CD4-positive, alpha-beta T cell treated with Interleukin-6 for 4 hours (primary cell): Measurements from ENCODE around the gene WDR83.
"Not testable (repeated sequence)": the region's sequence is repeated elsewhere in the genome, so short reads cannot be mapped to it uniquely, and the experiment has no call there.

Source experiments
- DNase-seq: peaks from one replicate; pipeline ENCODE4 v3.0.0-alpha.2; 2020; ENCODE audit warnings: mixed read lengths

The WDR83 gene

DNA sequence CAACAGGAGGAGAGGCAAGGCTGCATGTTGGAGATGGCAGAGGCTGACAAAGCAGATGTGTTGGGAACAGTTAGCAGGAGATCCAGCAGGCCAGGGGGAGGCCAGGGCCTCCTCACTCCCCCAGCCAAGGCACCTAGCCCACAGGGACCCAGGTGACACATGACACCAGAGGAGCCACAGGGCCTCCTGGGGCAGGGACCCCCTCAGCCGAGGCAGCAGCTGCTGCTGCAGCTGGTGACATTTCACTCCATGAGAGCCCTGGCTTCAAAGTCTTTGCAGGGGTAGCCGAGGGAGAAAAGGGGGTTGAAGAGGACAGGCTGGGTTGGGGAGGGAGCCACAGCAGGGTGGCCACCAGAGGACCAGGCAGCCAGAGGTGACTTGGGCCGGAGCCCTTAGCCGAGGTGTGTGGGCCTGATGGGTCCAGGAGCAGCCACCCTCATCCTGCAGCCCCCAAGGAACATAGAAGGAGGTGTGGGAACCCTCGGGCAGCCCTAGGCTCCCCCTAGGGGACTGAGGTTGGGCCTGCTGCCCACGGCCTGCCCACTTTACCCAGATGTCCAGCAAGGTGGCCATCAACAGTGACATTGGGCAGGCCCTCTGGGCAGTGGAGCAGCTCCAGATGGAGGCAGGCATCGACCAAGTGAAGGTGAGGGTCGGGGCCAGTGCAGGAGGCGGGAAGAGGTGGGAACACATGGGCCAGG is 21.0 kb downstream of the WDR83 start, which contains the start of gene GNG14:
Gene GNG14 (plus strand): TSS at position 503 of the 701 bp plus-strand sequence. CDS start 51 bp downstream, at position 554.
- no peak for DNase-seq

DNA sequence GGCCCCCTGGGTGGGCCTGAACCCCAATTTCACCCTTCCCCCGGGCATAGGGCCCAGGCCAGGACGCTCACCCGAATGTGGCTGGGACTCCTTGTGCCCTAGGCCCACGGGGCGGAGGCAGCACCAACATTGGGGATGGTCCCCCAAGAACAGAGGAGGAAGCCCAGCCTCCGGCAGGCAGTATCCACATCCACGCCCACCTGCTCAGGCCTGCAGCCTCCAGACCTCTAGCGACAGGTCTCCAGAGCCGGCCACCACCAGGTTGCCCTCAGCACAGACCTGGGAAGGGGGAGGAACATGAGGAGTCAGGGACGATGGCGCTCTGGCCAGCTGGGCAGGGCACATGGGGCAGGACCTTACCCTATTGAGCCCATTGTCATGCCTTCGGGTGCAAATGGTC is 22.4 kb downstream of the WDR83 start:
- DNase-seq = no peak

DNA sequence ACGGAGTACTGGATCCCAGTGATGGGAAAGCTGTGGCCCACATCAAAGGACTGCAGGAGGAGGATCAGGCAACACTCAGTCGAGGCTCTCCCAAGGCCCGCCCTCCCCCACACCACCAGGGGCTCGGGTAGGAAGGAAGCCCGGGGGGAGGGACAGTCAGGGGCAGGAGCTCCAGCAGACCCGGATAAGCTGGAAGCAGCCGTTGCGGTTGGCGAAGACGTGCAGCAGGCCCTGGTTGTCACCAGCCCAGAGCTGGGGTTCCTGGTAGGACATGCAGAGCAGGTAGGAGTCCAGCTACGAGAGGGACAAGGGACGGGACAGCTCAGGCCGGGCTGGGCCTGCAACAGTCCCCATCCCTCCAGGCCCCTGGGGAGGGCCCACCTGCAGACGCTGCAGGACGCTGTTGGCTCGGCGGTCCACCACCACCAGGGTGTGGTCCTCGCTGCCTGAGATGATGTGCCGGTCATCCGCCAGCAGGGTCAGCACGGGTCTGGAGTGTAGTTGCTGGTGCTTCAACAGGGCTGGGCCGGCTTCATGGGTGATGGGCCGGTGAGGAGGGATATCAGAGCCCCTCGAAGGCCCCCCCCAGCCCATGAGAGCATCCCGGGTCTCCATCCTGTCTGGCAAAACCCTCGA is 23.1 kb downstream of the WDR83 start:
- no peak for DNase-seq

DNA sequence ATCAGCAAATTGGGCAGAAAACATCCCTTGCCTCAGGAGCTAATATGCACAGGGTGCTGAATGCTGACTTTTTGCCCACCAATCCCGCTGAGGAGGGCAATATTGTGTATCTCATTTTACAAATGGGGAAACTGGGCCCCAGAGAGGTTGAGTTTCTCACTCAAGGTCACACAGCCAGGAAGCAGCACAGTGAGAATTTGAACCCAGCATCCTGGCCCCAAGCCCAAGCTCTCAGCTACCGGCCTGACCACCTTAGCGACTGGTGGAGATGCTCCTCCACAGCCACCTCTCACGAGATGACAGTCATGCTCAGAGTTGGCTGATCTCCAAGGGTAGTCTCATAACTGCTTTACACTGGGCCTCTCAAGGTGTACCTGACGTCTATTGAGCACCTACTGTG is 26.4 kb downstream of the WDR83 start:
- no peak for DNase-seq

DNA sequence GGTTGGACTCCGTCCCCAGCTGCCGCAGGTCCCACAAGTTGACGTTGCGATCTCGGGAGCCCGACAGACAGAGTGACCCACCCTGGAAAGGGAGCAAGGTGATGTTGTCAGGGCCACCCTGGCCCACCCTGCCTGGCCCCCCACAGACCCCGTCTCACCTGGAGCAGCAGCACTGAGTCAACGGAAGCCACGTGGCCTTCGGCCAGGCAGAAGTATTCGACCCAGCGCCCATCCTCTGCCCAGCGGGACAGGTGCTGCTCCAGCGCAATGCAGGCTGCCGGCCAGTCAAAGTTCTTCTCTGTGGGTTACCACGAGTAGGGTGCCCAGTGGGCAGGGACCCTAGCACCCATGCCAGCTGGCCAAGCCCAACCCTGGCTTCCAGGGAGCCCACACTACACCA is 28.0 kb downstream of the WDR83 start:
- DNase-seq = no peak

DNA sequence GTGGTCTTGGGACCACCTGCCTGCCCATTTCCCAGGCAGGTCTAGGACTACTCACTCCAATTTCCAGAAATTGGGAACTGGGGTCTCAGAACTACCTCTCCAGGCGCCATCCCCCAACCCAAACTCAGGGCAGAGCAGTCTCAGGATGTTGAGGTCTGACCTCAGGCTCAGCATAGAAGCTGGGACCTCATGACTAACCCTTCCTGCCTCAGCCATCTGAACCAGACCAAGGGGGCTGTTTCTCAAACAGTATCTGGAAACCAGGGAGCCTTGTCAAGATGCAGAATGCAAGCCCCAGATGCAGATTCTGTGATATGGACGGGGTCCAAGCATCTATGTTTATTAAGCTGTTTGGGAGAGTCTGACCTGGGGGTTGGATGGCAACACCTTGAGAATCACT is 28.5 kb downstream of the WDR83 start:
- no peak for DNase-seq

DNA sequence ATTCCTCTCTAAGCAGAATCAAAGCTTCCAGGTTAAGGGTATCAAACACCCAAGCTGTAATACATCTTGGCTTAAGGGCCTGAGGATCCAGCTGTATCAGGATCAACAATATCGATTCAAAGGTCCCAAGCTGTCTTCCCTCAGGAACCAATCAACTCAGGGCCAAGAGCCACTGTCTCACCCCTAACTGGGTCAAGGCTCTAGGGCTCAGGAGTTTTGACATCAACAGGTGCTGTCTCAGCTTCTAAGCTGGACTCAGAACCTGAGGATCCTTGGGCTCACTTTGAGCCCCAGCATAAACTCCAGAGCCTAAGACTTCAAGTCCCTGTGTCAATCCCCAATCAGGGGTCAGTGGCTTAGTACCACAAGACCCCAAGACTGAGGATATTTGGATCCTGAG is 28.9 kb downstream of the WDR83 start:
- no peak for DNase-seq

DNA sequence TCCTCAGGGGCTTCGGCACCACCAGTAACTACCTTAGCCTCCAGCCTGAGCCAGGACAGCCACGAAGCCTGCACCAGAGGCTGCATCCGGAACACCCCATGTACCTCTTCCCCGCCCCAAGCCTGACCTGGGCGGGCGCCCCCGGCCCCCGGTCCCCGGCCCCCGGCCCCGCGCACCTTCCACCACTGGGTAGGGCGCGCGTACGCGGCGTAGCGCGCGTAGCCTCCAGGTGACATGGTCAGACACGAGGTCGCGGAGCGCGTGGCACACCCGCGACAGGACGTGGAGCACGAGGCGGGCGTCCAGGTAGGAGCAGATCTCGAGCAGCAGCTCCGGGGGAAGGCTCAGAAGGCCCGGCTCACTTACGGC is 29.4 kb downstream of the WDR83 start:
- DNase-seq = peak; percentile 14

DNA sequence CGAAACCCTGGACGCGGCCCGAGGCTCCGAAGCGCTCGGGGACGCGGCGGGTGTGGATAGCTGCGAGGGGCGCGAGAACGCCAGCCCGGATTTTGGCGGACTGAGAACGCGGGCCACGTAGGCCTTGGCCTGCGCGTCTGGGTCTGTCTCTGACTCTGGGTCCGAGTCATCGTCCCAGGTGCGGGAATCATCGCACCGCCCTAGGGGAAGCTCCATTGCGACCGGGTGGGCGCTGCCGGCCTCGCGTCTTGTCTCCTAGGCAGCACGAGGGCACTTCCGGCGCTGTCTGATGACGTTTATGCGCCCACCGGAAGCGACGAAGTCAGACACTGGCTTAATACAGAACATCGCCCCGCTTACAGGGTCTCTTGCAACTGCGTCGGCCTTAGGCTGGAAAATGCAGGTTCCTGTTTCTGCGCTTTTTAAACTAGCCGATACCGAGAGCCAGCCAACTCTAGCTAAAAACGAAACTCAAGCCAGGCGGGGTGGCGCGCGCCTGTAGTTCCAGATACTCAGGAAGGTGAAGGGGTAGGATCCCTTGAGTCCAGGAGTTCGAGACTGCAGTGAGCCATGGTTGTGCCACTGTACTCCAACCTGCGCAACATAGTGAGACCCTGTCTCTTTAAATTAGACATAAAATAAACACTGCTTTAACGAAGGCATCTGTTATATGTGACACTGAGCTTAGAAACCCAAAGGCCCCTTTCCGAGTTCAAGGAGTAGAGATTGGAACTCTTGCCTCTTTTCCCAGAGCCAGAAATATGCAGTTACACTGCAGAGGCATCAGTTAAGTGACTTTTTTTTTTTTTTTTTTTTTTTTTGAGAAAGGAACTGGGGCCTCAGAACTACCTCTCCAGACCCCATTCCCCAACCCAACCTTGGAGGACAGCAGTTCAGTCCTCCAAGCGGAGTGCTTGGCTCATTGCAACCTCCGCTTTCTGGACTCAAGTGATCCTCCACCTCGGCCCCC is 30.0 kb downstream of the WDR83 start, which contains the start of gene FBXW9:
Gene FBXW9 (minus strand): TSS at position 266 of the 970 bp plus-strand sequence. CDS start 50 bp downstream, at position 216.
- DNase-seq = peak; percentile 95

DNA sequence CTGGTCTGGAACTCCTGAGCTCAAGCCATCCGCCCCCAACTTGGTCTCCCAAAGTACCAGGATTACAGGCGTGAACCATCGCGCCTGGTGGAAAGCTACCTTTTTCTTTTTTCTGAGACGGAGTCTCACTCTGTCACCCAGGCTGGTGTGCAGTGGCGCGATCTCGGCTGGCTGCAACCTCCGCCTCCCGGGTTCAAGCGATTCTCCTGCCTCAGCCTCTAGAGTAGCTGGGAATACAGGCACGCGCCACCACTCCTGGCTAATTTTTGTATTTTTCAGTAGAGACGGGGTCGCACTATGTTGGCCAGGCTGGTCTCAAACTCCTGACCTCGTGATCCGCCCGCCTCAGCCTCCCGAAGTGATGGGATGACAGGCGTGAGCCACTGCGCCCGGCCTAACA is 30.8 kb downstream of the WDR83 start:
- not testable (repeated sequence) for DNase-seq

DNA sequence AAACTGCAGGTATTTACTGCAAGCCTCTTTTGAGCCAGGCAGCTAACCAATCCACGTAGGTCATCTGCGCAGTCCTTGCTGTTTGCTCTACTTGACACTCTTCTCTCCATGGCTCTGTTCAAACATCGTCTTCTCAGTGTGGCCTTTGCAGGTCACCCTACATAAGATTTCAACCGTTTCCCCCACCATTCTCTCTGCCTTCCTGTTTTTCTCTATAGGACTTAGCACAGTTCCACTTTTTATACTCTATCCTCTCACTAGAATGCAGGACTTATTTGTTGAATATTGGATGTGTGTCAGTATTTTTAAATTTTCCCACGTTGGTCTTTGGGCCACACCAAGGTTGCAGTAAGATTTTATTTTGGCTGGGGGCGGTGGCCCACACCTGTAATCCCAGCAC is 31.5 kb downstream of the WDR83 start:
- no peak for DNase-seq

DNA sequence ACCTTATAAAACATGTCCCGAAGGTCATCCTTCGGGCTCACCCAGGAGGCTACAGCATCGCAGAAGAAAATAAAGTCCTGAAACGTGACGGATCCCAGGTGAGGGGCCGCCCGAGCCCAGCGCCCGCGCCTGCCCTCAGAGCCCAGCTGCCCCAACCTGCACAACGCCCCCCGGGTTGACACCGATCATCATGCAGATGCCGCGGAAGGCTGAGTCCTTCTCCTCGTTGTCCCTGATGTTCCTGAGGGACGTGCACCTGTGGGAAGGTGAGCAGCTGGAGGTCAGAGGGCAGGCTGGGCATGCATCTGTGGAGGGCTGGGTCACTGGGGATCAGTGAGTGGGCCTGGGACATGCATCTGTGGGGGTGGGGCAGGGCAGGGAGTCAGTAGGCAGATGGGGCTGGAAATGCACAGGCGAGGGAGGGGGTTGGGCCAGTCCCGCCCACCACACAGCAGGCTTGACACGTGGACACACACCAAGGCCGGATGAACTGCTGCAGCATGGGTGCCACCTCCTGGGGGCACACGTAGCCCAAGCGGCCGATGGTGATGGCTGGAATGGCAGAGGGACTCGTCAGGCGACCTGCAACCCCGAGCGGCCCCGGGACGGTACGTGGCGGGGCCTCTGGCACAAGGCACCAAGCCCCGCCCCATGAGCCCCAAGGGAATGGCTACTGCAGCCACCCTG is 35.1 kb downstream of the WDR83 start:
- DNase-seq = no peak

DNA sequence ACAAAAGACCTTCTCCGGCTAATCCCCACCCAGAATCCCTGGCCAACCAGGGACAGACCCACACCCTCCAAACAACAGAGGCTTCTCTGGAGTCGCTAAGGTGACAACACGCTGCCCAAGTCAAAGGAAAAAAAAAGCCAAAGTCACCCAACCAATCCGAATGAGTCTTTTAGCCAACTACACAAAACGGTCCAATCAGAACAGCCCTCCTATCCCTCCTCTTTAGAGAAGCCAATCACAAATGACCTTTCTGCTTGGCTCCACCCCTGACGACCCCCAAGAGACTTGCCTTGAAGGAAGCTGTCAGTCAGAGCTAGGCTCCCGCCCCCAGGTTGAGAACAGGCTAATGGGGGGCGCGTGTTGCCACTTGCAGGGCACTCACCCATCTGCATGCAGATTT is 36.4 kb downstream of the WDR83 start:
- no peak for DNase-seq

DNA sequence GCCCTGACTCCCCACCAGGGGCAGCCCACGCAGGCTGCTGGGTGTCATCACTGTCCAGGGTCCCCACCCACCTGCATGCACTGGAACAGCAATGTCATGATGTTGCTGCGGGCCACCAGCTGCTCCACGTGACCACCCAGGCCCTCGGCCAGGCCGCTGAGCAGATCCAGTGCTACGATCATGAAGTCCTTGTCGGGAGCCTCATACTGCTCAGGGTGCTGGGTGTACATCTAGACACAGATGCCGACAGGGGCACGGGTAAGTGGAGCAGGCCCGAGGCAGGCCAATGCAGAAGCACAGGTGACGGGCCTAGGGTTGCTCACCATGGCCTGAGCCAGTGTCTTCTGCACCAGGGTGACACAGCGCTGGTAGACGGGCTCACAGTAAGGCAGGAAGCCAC is 38.6 kb downstream of the WDR83 start:
- no peak for DNase-seq

DNA sequence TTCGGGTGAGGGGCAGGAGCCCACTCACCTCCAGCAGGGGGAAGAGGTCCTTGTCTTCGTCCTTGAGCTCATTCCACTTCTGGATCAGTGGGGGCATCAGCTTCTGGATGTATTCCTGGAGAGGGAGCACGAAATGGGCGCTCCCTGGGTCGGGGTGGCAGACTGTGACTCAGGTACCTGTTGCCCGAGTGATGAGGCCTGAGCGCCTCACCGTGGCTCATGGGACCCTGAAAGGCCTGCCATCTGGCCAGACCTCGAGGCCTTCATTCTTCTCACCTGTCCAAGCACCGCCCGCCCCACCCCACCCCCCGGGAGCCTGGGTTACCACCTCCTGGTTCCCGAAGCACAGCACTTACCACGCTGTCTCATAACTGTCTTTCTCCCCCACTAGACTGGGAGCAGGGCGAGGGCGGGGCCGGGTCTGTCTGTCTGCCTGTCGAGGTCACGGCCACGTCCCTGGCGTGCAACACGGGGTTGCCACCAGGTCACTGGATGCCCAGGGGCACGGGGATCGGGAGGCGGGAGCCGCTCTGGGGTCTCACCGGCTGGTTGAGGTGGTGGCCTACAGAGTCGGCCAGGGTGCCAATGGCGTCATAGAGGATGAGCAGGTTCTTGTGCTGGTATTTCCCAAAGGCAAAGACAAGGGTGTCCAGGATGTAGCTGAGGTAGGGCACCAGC is 39.2 kb downstream of the WDR83 start:
- DNase-seq = no peak

DNA sequence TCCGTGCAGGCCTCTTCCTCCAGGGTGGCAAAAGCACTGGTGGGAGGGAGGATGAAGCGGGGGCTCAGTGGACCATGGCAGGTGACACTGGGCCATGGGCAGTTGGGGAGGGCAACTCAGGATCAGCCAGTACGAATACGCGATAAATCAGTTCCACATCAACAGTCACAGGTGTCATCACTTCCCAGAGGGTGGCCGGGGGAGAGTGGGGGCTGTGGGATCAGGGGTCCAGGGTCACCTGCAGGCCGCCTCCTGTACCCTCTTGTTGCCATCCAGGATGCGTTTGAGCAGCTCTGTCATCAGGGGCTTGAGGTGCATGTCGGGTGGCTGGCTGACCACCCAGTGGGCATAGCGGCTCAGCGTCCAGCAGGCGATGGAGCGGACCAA is 39.7 kb downstream of the WDR83 start:
- DNase-seq = no peak

DNA sequence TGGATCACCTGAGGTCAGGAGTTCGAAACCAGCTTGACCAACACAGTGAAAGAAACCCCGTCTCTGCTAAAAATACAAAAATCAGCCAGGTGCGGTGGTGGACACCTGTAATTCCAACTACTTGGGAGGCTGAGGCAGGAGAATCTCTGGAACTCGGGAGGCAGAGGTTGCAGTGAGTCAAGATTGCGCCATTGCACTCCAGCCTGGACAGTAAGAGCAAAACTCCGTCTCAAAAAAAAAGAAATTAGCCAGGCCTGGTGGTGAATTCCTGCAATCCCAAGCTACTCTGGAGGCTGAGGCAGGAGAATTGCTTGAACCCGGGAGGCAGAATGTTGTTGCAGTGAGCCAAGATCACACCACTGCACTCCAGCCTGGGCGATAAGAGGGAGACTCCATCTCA is 42.0 kb downstream of the WDR83 start:
- no peak for DNase-seq

DNA sequence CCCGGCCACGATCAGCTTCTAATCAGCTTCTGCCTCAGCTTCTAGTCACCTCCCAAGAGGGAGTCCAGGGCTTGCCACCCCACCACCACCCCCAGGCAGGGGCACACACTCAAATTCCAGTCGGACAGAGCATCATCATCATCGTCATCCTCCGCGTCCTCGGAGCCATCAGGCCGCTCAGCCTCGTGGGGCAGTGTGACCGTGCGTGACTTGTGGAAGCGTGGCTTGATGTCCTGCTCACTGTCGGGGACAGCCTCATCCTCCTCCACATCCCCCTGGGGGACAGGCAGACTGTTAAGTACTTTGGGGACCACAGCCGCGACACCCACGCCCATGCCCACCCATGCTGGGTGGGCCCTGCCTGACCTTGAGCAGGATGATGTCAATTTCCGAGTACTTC is 44.6 kb downstream of the WDR83 start:
- no peak for DNase-seq

DNA sequence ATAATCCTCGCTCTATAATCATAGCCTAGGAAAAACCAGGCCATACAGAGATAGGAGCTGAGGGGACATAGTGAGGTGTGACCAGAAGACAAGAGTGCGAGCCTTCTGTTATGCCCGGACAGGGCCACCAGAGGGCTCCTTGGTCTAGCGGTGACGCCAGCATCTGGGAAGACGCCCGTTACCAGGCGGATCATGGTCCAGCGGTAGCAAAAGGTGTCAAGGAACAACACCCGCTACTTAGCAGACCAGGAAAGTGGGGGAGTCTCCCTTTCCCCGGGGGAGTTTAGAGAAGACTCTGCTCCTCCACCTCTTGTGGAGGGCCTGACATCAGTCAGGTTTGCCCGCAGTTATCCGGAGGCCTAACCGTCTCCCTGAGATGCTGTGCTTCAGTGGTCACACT is 45.5 kb downstream of the WDR83 start:
- DNase-seq = not testable (repeated sequence)

DNA sequence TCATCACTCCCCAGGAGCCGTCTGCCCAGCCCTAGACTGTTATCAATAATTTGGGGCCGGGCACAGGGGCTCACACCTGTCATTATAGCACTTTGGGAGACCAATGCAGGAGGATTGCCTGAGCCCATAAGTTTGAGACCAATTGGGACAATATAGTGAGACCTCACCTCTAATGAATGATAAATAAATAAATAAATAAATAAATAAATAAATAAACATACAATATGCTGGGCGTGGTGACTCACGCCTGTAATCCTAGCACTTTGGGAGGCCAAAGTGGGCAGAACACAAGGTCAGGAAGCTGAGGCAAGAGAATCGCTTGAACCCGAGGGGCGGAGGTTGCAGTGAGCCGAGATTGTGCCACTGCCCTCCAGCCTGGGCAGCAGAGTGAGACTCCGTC is 46.7 kb downstream of the WDR83 start:
- not testable (repeated sequence) for DNase-seq

DNA sequence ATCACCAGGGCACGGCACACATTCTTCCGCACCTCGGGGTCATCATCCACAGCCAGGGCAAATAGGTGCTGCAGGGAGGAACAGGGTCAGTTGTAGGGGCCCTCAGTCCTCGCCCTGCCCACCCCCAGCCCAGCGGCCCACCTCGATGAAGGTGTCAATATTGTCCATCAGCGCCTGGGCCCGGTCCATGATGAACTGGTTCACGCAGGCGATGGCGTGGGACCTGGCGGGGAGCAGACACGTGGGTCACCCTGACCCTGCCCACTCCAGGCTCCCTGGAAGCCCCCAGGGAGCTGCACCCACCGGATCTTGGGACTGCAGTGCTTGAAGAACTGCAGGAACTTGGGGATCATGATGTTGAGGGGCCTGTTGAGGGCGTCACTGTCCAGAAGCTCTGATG is 48.5 kb downstream of the WDR83 start:
- DNase-seq = no peak

DNA sequence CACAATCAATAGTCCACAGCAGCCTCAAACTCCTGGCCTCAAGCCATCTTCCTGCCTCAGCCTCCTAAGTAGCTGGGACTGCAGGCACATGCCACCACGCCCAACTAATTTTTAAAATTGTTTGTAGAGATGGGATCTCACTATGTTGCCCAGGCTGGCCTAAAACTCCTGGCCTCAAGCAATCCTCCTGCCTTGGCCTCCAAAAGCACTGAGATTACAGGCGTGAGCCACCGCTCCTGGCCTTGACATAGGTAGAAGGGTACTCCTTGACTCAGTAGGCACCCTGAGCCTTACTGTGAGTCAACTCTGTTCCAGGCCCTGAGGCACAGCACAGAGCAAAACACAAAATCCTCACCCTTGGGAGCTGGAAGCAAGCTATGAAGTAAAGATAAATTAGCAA is 49.3 kb downstream of the WDR83 start:
- DNase-seq = no peak
